HUES48 (cell line): ENCODE data around the gene ACTR1A.
A peak's percentile ranks its signal among the peaks of the same experiment; 100 is the strongest.

Experiments
- H3K27ac ChIP-seq: one replicate; pipeline ENCODE4 v1.7.0; 2013; ENCODE audit warnings: low read depth, low read length, inconsistent platforms
- H3K27me3 ChIP-seq: 2 replicates; pipeline ENCODE4 v1.6.1; 2013; ENCODE audit warnings: mild to moderate bottlenecking, low read length; ENCODE audit not compliant: control insufficient read depth, insufficient read depth
- H3K36me3 ChIP-seq: 2 replicates; pipeline ENCODE4 v1.6.1; 2013; ENCODE audit warnings: low read length; ENCODE audit not compliant: control insufficient read depth, insufficient read depth
- H3K4me1 ChIP-seq: 2 replicates; pipeline ENCODE4 v1.6.1; 2013; ENCODE audit warnings: mild to moderate bottlenecking, low read length; ENCODE audit not compliant: control insufficient read depth, insufficient read depth
- H3K4me3 ChIP-seq: 2 replicates; pipeline ENCODE4 v1.5.1; 2013; ENCODE audit warnings: mild to moderate bottlenecking, low read depth, low read length
- H3K9ac ChIP-seq: 2 replicates; pipeline ENCODE4 v1.6.1; 2013; ENCODE audit warnings: mild to moderate bottlenecking, low read depth, low read length, moderate library complexity
- H3K9me3 ChIP-seq: 2 replicates; pipeline ENCODE4 v1.6.1; 2013; ENCODE audit warnings: low read length; ENCODE audit not compliant: control insufficient read depth, insufficient read depth

ACTR1A gene

GRCh38 chr10:102451105-102451969, 51.2 kb downstream of the ACTR1A start, which contains the start of gene C10orf95:
C10orf95 (minus strand) TSS chr10:102451543; CDS start chr10:102451093, 450 bp downstream.
- Histone ChIP-seq H3K9me3 (no peaks in the 10 kb centered on the region), H3K4me3 (peak within 1 kb of the TSS; percentile 88), H3K27me3 (no peaks in the 10 kb centered on the region), H3K9ac (peak within 1 kb of the TSS; percentile 65), H3K4me1 (peaks cover 47% of the 10 kb centered on the region), H3K36me3 (peaks cover 22% of the 10 kb centered on the region), H3K27ac (peak within 1 kb of the TSS; percentile 60)

- Histone ChIP-seq H3K27me3 (no peaks in the 10 kb centered on the region), H3K27ac (peak overlapping the region; percentile 60), H3K9ac (peak overlapping the region; percentile 65), H3K36me3 (peaks cover 14% of the 10 kb centered on the region), H3K9me3 (no peaks in the 10 kb centered on the region), H3K4me3 (peak overlapping the region; percentile 88), H3K4me1 (peaks cover 39% of the 10 kb centered on the region)
These were observed 52.0 kb downstream of the ACTR1A start for GRCh38 chr10:102450374-102451104.

GRCh38 chr10:102450124-102450373, 52.5 kb downstream of the ACTR1A start:
- Histone ChIP-seq H3K4me3 (peak overlapping the region; percentile 88), H3K27me3 (no peaks in the 10 kb centered on the region), H3K9ac (peak overlapping the region; percentile 65), H3K4me1 (peaks cover 35% of the 10 kb centered on the region), H3K36me3 (peaks cover 10% of the 10 kb centered on the region), H3K9me3 (no peaks in the 10 kb centered on the region), H3K27ac (peak overlapping the region; percentile 60)

DNA sequence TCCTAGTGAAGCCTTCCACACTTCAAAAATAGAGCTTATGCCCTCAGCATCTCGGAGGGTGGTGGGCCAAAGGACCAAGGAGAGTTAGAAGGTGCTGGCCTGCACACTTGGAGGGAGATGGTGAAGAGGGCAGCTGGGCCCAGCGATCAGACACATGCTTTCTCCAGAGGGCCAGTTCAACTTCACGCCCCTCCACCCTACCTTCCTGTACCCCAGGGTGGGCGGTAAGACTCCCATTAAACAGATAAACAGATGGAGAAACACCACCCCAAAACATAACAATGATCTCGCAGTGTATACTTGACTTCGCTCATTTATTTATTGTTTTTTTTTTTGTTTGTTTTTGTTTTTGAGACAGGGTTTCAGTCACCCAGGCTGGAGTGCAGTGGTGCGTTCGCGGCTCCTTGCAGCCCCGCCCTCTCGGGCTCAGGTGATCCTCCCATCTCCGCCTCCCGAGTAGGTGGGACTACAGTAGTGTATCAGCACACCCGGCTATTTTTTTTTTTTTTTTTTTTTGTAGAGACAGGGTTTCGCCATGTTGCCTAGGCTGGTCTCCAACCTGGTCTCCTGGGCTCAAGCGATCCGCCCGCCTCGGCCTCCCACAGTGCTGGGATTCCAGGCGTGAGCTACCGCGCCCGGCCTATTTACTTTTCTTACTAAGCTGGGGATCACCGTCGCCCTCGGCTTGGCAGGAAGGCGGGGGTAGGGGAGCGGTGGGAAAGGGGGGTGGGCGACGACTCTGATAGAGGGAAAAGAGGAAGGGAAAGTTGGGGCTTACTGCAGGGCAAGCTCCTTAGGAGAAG, 53.0 kb downstream of the ACTR1A start:
- peak overlapping the region; percentile 88 for H3K4me3 ChIP-seq
- H3K9ac ChIP-seq: peak overlapping the region; percentile 65
- peaks cover 32% of the 10 kb centered on the region for H3K4me1 ChIP-seq
- H3K27ac ChIP-seq: peak overlapping the region; percentile 60
- peaks cover 10% of the 10 kb centered on the region for H3K36me3 ChIP-seq
- H3K9me3 ChIP-seq: no peaks in the 10 kb centered on the region
- H3K27me3 ChIP-seq: no peaks in the 10 kb centered on the region

DNA sequence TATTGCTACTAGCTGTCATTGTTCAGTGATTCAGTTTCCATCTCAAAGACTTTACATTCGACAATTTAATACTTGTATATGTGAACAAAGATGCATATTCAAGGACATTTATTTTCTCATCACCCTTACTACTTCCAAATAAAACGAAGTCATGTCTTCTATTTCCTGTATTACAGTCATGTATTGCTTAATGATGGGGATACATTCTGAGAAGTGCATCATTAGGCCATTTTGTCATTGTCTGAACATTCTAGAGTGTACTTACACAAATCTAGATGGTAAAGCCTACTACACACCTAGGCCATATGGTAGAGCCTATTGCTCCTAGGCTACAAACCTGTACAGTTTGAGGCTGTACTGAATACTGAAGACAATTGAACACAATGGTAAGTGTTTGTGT, 57.7 kb downstream of the ACTR1A start:
- Histone ChIP-seq H3K9me3 (no peaks in the 10 kb centered on the region), H3K36me3 (no peaks in the 10 kb centered on the region), H3K4me3 (no peak overlapping the region), H3K27me3 (no peaks in the 10 kb centered on the region), H3K27ac (no peak overlapping the region), H3K4me1 (peaks cover 5% of the 10 kb centered on the region; the same call in 1 of the 2 replicates), H3K9ac (no peak overlapping the region)

DNA sequence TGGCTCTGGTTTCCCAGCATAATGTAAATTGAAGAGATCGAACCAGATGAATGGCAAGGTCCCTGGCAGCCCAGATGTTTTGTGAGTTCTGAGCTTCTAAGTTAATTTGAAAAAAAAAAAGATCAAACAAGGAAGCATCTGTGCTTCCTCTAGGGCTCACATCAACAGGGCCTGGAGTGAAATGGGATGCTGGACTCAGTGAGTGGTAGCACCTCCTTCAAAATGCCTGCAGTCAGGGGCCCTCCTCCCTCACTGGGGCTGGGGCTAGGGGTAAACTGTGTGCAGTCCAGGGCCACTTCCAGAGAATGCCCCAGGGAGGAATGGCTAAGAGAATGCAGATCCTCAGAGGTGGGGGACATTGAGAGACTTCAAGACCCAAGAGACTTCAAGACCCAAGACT, 64.1 kb downstream of the ACTR1A start:
- Histone ChIP-seq H3K4me3 (no peak overlapping the region), H3K27ac (no peak overlapping the region), H3K36me3 (no peaks in the 10 kb centered on the region), H3K9me3 (no peaks in the 10 kb centered on the region), H3K9ac (no peak overlapping the region), H3K4me1 (peaks cover 12% of the 10 kb centered on the region), H3K27me3 (peaks cover 39% of the 10 kb centered on the region)

DNA sequence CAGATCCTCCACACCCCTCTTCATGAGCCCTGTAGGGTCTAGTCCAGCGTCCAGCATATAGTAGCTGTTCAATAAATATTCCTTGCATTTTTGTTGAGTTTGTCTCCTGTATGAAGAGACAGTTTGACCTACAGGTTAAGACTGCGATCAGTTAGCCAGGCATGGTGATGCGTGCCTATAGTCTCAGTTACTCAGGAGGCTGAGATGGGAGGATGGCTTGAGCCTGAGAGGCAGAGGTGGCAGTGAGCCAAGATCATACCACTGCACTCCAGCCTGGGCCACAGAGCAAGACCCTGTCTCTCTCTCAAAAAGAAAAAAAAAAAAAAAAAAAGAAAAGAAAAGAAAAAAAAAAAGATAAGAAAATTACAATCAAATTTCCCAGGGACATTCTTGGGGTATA, 65.0 kb downstream of the ACTR1A start:
- Histone ChIP-seq H3K4me1 (peaks cover 12% of the 10 kb centered on the region), H3K36me3 (no peaks in the 10 kb centered on the region), H3K4me3 (no peak overlapping the region), H3K9ac (no peak overlapping the region), H3K9me3 (no peaks in the 10 kb centered on the region), H3K27me3 (peaks cover 44% of the 10 kb centered on the region), H3K27ac (no peak overlapping the region)

- H3K27me3 ChIP-seq: peaks cover 44% of the 10 kb centered on the region
- no peak overlapping the region for H3K9ac ChIP-seq
- peaks cover 16% of the 10 kb centered on the region for H3K4me1 ChIP-seq
- H3K9me3 ChIP-seq: no peaks in the 10 kb centered on the region
- no peak overlapping the region for H3K4me3 ChIP-seq
- no peaks in the 10 kb centered on the region for H3K36me3 ChIP-seq
- H3K27ac ChIP-seq: no peak overlapping the region
These were observed 66.2 kb downstream of the ACTR1A start for GRCh38 chr10:102436312-102436711.

- Histone ChIP-seq H3K4me3 (peak overlapping the region; percentile 53), H3K4me1 (peaks cover 16% of the 10 kb centered on the region), H3K27me3 (peaks cover 44% of the 10 kb centered on the region), H3K27ac (no peak overlapping the region), H3K9ac (no peak overlapping the region), H3K36me3 (no peaks in the 10 kb centered on the region), H3K9me3 (no peaks in the 10 kb centered on the region)
These were observed 66.8 kb downstream of the ACTR1A start for GRCh38 chr10:102435529-102436233.

DNA sequence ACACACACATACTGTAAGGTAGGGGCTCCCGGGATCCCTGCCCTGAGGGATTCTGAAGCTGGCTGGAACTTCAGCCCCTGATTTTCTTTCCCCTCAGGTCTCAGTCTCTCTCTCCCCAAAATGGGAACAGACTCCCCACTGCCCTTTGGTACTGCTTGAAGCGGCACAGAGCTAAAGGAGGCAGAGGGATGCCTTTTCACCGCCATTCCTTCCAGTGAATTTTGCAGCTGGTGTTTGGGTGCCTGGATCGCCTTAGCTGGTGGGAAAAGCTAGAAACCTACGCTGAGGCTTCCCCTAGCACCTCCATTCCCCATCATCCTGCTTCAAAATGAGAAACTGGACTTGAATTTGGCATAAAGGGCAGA, 67.4 kb downstream of the ACTR1A start:
- Histone ChIP-seq H3K4me3 (peak overlapping the region; percentile 53), H3K27me3 (peaks cover 44% of the 10 kb centered on the region), H3K36me3 (no peaks in the 10 kb centered on the region), H3K27ac (no peak overlapping the region), H3K9ac (no peak overlapping the region), H3K9me3 (no peaks in the 10 kb centered on the region), H3K4me1 (peaks cover 16% of the 10 kb centered on the region)
